ENCODE data around the gene MS4A18.

DNA sequence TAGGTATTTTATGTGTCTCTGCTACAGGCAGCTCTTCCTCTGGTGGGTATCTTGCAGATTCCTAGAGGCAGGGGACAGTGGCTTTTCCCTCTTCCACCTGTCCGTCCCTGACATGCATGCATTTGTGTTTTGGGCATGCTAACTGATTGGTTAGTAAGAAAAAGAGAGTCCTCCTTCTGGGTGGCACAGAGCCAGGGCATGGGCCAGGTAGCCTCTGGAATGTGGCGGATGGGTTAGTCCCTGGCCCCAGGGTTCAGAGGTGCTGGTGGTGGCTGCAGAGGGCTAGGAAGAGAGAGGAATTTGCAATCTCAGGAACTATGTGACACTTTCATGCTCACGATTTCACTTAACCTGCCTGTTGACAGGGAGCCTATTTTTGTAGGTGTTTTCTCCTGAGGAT, 26.4 kb downstream of the MS4A18 start:
- TF ChIP-seq, protein P1, sequence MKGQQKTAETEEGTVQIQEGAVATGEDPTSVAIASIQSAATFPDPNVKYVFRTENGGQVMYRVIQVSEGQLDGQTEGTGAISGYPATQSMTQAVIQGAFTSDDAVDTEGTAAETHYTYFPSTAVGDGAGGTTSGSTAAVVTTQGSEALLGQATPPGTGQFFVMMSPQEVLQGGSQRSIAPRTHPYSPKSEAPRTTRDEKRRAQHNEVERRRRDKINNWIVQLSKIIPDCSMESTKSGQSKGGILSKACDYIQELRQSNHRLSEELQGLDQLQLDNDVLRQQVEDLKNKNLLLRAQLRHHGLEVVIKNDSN (IDR thresholded peaks at IDR 0.05) = no peak
- no peak for TF ChIP-seq RAD21 (IDR thresholded peaks at IDR 0.05; ENCODE audit: low read depth)

Data from Ishikawa (cell line).